Chondrocyte (in vitro differentiated cells): ENCODE results near the gene CCDC92B. TPM values are rescaled to one million over a fixed set of nuclear protein-coding genes. Genes with fewer than 3 reads are reported as not detected.

Experiments
- DNase-seq: peaks from one replicate; pipeline ENCODE4 v3.0.0; 2021; ENCODE audit warnings: mixed read lengths, low spot score
- H3K27ac Mint-ChIP-seq: one replicate; pipeline ENCODE4 v1.8.0; 2021; ENCODE audit warnings: mild to moderate bottlenecking, moderate library complexity, mixed read lengths; ENCODE audit not compliant: unreplicated experiment
- H3K27me3 Mint-ChIP-seq: 2 replicates; pipeline ENCODE4 v1.8.0; 2021; ENCODE audit warnings: low read depth, mixed read lengths
- H3K36me3 Mint-ChIP-seq: 2 replicates; pipeline ENCODE4 v1.8.0; 2021; ENCODE audit warnings: low read depth, mixed read lengths
- H3K4me1 Mint-ChIP-seq: 2 replicates; pipeline ENCODE4 v1.8.0; 2021; ENCODE audit warnings: low read depth, mild to moderate bottlenecking, mixed read lengths
- H3K4me3 Mint-ChIP-seq: one replicate; pipeline ENCODE4 v1.8.0; 2021; ENCODE audit warnings: mild to moderate bottlenecking, moderate library complexity, mixed read lengths; ENCODE audit not compliant: unreplicated experiment
- H3K9me3 Mint-ChIP-seq: 2 replicates; pipeline ENCODE4 v1.8.0; 2021; ENCODE audit warnings: low read depth, mixed read lengths
- CTCF ChIP-seq: fragments of 200-600 bp; sonication (generic); IDR thresholded peaks from 2 replicates; pipeline ENCODE4 v1.5.0; 2021; ENCODE audit warnings: antibody characterized with exemption, mild to moderate bottlenecking, moderate library complexity
- total RNA-seq: library from RNA; stranded (reverse); gene quantifications from 3 replicates; pipeline ENCODE4 v1.2.1, GENCODE V29; 2021

Gene CCDC92B
- total RNA-seq, 1 donor from 2014 or later, result 0.07 TPM

DNA sequence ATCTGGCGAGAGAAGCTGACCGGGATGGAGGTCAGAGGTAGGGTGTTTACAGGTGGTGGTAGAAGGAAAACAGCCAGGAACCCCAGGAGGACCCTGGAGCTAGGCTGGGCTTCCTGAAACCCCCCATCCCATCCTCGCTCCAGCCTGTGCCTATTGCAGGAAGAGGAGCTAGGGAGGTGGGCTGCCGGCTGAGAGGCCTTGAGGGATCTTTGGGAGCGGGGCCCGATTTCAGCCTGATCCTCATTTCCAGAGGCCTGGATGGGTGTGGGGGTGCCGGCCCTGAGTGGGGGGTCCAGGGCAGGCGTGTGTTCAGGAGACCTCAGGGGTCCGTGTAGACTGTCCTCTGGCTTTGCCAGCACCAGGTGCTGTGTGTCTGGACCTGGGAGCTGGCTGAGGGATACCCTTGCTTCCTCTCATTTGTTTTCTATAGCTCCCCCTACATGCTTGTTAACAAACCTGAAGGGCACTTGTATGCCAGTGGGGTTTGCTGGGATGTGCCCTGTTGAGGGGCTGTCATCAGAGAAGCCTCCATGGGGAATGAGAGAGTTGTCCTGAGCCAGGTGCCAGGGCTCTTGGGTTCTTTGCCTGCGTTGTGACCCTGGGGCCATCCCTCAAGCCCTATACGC is 27.9 kb upstream of the CCDC92B start:
- no peaks in the 10 kb centered on the region for H3K9me3 Mint-ChIP-seq
- no peak for DNase-seq
- no peak overlapping the region for H3K27ac Mint-ChIP-seq
- peak overlapping the region; percentile 65 for H3K4me3 Mint-ChIP-seq
- peaks cover 4% of the 10 kb centered on the region for H3K4me1 Mint-ChIP-seq
- peaks cover 56% of the 10 kb centered on the region for H3K27me3 Mint-ChIP-seq
- no peak for TF ChIP-seq CTCF
- H3K36me3 Mint-ChIP-seq, result no peaks in the 10 kb centered on the region

DNA sequence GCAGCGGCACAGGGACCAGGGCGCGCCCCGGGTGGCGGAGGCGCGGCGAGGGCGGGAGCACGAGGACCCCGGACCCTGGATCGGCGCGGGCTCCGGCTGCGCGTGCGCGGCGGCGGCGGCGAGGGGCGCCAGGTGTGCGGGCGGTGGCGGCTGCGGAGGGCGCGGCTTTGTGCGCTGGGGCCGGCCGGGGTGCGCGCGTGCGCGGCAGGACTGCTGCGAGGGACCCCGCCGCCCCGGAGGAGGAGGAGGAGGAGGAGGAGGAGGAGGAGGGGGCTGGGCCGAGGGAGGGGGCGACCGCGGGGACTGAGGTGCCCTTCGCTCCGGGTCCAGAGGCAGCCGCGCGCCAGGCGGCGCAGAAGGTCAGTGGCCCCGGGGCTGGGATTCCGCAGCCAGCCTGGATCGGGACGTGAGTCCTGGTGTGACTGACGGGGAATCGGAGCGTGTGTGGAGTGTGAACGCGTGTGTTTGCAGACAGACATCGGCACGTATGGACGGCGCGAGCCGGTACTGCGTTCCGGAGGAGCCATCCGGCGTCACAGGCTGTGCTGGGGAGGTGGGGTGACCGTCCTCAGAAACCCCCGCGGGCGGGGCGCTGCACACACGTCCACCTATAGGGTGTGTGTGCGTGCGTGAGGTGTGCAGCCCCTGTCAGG is 27.3 kb upstream of the CCDC92B start:
- Mint-ChIP-seq H3K27ac (no peak overlapping the region), H3K9me3 (no peaks in the 10 kb centered on the region), H3K4me3 (peak overlapping the region; percentile 65), H3K36me3 (no peaks in the 10 kb centered on the region), H3K4me1 (peaks cover 4% of the 10 kb centered on the region), H3K27me3 (peaks cover 57% of the 10 kb centered on the region)
- TF ChIP-seq CTCF, result no peak
- DNase-seq, result no peak

- H3K4me1 Mint-ChIP-seq, result peaks cover 4% of the 10 kb centered on the region
- DNase-seq, result no peak
- H3K27ac Mint-ChIP-seq, result no peak overlapping the region
- no peak for TF ChIP-seq CTCF
- H3K27me3 Mint-ChIP-seq, result peaks cover 49% of the 10 kb centered on the region
- H3K4me3 Mint-ChIP-seq, result peak overlapping the region; percentile 54
- no peaks in the 10 kb centered on the region for H3K36me3 Mint-ChIP-seq
- H3K9me3 Mint-ChIP-seq, result no peaks in the 10 kb centered on the region
Observed at GRCh38 chr17:2775206-2775605, 25.8 kb upstream of the CCDC92B start.

GRCh38 chr17:2770129-2770528 is 20.7 kb upstream of the CCDC92B start:
- H3K36me3 Mint-ChIP-seq, result no peaks in the 10 kb centered on the region
- H3K27ac Mint-ChIP-seq, result no peak overlapping the region
- no peak for DNase-seq
- H3K4me1 Mint-ChIP-seq, result no peaks in the 10 kb centered on the region
- TF ChIP-seq CTCF, result no peak
- peaks cover 28% of the 10 kb centered on the region for H3K27me3 Mint-ChIP-seq
- H3K4me3 Mint-ChIP-seq, result no peak overlapping the region
- H3K9me3 Mint-ChIP-seq, result no peaks in the 10 kb centered on the region

DNA sequence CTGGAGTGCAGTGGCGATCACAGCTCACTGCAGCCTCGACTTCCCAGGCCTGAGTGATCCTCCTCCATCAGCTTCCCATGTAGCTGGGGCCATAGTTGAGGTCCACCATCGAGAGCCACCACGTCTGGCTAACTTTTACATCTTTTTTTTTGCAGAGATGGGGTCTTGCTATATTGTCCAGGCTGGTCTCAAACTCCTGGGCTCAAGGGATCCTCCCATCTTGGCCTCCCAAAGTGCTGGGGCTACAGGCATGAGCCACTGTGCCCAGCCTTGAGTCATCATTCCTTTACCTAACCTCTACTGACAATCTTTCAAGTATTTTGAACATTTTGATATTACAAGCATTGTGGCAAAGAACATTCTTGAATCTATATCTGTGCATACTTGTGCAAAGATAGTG is 9.4 kb upstream of the CCDC92B start:
- Mint-ChIP-seq H3K4me1 (no peaks in the 10 kb centered on the region), H3K4me3 (no peak overlapping the region), H3K27me3 (peaks cover 41% of the 10 kb centered on the region), H3K9me3 (no peaks in the 10 kb centered on the region), H3K36me3 (no peaks in the 10 kb centered on the region), H3K27ac (no peak overlapping the region)
- DNase-seq, result no peak
- no peak for TF ChIP-seq CTCF
